ENCODE results near the gene PCDHGA8.
"Not testable (repeated sequence)": the region's sequence is repeated elsewhere in the genome, so short reads cannot be mapped to it uniquely, and the experiment has no call there.

DNA sequence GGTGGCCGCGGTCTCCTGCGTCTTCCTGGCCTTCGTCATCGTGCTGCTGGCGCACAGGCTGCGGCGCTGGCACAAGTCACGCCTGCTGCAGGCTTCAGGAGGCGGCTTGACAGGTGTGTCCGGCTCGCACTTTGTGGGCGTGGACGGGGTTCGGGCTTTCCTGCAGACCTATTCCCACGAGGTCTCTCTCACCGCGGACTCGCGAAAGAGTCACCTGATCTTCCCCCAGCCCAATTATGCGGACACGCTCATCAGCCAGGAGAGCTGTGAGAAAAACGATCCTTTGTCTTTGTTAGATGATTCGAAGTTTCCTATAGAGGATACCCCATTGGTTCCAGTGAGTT is 22.8 kb downstream of the PCDHGA8 start:
- TF ChIP-seq ZNF274 (IDR thresholded peaks at IDR 0.05; ENCODE audit: low read depth, low read length); YY1 (IDR thresholded peaks at IDR 0.05; ENCODE audit: insufficient read depth, insufficient read length); SUZ12 (IDR thresholded peaks at IDR 0.05; ENCODE audit: extremely low read depth, insufficient read depth, insufficient read length): not testable (repeated sequence)

Data from NT2/D1 (cell line).